Measurements from ENCODE around the gene CDCA4. TPM values are rescaled to one million over a fixed set of nuclear protein-coding genes. Genes with fewer than 3 reads are reported as not detected.

The CDCA4 gene
- total RNA-seq, 1 donor from 2014 or later, result 32.3 TPM

DNA sequence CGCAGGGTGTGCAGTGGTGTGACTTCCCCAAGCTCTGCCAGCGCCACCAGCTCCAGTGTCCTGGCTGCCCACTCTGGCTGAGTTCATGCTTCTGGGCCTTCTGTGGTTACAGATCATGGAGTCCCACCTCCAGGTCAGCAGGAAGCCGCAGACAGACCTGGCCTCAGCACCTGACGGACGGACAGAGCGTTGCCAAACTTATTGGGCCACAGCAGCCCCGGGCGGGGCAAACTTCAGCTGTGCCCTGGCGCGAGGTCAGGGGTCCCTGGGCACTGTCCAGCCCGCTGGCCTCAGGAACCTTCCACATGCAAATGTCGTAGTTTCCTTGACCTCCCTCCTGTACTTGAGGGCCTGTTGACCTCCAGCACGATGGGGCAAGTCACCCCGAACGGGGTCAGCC is 33.1 kb upstream of the CDCA4 start:
- peaks cover 31% of the 10 kb centered on the region for H3K27me3 Mint-ChIP-seq (ENCODE audit: low read depth)

DNA sequence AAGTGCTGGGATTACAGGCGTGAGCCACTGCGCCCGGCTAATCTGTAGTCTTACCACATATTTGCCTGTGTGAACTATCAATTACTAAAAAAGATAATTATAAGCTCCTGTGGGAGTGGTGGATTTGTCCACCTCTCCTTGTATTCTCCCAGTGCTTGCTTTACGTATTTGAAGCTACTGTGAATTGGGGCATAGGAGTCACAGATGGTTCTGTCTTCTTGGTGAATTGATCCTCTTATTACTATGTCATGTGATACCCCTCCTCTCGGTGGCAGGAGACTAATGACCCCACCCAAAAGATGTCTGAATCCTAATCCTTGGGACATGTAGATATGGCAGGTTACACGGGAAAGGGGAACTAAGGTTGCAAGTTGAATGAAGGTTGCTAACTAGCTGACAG is 32.5 kb upstream of the CDCA4 start:
- peaks cover 11% of the 10 kb centered on the region for H3K4me1 Mint-ChIP-seq
- TF ChIP-seq, protein P1, sequence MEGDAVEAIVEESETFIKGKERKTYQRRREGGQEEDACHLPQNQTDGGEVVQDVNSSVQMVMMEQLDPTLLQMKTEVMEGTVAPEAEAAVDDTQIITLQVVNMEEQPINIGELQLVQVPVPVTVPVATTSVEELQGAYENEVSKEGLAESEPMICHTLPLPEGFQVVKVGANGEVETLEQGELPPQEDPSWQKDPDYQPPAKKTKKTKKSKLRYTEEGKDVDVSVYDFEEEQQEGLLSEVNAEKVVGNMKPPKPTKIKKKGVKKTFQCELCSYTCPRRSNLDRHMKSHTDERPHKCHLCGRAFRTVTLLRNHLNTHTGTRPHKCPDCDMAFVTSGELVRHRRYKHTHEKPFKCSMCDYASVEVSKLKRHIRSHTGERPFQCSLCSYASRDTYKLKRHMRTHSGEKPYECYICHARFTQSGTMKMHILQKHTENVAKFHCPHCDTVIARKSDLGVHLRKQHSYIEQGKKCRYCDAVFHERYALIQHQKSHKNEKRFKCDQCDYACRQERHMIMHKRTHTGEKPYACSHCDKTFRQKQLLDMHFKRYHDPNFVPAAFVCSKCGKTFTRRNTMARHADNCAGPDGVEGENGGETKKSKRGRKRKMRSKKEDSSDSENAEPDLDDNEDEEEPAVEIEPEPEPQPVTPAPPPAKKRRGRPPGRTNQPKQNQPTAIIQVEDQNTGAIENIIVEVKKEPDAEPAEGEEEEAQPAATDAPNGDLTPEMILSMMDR (IDR thresholded peaks at IDR 0.05; ENCODE audit: unreplicated experiment), result no peak
- no peaks in the 10 kb centered on the region for H3K36me3 Mint-ChIP-seq

More for the DNA sequence above, 33.1 kb upstream of the CDCA4 start:
- H3K4me3 Mint-ChIP-seq, result no peak overlapping the region
- peaks cover 6% of the 10 kb centered on the region for H3K9me3 Mint-ChIP-seq
- H3K27ac Mint-ChIP-seq, result no peak overlapping the region
- H3K36me3 Mint-ChIP-seq, result no peaks in the 10 kb centered on the region
- H3K4me1 Mint-ChIP-seq, result peaks cover 11% of the 10 kb centered on the region
- TF ChIP-seq, protein P1 (IDR thresholded peaks at IDR 0.05; ENCODE audit: unreplicated experiment), result no peak
- DNase-seq (ENCODE audit: low spot score in 2 of 2, unreplicated experiment in 2 of 2), result no peak

DNA sequence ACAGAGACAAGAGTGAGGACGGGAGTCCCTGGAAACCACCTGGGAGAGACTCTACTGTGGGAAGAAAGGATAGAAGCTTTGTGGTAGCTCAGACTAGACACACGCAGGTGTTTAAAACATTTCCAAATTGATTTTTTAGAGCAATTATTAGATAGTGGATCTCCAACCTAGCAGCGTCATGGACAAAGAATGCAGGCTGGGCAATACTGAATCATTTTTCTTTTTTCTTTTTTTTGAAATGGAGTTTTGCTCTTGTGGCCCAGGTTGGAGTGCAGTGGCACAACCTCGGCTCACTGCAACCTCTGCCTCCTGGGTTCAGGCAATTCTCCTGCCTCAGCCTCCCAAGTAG is 31.2 kb upstream of the CDCA4 start:
- Mint-ChIP-seq H3K27ac (peak overlapping the region; percentile 39), H3K9me3 (peaks cover 6% of the 10 kb centered on the region), H3K4me3 (no peak overlapping the region), H3K4me1 (peaks cover 9% of the 10 kb centered on the region), H3K36me3 (no peaks in the 10 kb centered on the region), H3K27me3 (ENCODE audit: low read depth) (peaks cover 31% of the 10 kb centered on the region)
- no peak for DNase-seq (ENCODE audit: low spot score in 2 of 2, unreplicated experiment in 2 of 2)
- TF ChIP-seq, protein P1 (IDR thresholded peaks at IDR 0.05; ENCODE audit: unreplicated experiment), result no peak

More for the DNA sequence above, 32.5 kb upstream of the CDCA4 start:
- Mint-ChIP-seq H3K27me3 (ENCODE audit: low read depth) (peaks cover 31% of the 10 kb centered on the region), H3K4me3 (no peak overlapping the region), H3K27ac (no peak overlapping the region), H3K9me3 (peaks cover 6% of the 10 kb centered on the region)
- DNase-seq (ENCODE audit: low spot score in 2 of 2, unreplicated experiment in 2 of 2), result no peak

DNA sequence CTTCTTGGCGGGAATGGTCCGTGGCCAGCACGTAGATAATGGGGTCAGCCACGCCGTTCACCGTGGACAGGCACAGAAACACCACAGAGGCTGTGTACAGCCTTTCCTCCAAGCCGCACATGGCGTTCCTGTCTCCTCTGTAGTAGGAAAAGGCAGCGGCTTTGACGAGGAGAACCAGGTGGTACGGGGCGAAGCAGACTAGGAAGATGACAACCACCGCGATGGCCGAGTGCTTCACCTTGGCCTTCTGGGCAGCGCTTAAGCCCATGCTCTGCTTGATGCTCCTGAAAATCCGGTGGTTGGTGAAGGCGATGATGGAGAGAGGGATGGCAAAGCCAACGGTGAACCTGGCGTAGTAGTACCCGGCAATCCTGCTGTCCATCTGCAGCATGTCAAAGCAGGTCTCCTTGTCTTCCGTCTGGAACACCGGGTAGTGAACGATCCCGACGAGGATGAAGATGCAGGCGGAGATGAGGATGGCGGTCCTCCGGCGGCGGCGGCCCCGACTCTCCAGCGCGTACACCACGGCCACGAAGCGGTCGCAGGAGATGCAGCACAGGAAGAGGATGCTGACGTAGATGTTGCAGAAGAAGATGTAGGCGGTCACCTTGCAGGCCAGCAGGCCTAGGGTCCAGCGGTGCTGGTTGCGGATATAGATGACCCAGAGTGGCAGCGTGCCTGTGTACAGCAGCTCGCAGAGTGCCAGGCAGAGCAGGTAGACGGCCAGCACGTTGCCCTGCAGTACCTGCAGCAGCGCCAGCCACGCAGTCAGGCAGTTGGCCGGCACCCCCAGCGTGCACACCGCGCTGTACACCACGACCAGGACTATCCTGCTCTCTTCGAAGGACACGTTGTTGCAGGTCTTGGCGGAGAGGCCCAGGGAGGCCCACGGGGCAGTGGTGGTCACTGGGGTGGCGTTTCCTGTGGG is 30.6 kb upstream of the CDCA4 start:
- Mint-ChIP-seq H3K9me3 (peaks cover 6% of the 10 kb centered on the region), H3K27me3 (ENCODE audit: low read depth) (peaks cover 24% of the 10 kb centered on the region), H3K27ac (no peak overlapping the region), H3K4me3 (no peak overlapping the region), H3K36me3 (no peaks in the 10 kb centered on the region), H3K4me1 (peaks cover 5% of the 10 kb centered on the region)
- no peak for DNase-seq (ENCODE audit: low spot score in 2 of 2, unreplicated experiment in 2 of 2)
- TF ChIP-seq, protein P1 (IDR thresholded peaks at IDR 0.05; ENCODE audit: unreplicated experiment), result no peak

DNA sequence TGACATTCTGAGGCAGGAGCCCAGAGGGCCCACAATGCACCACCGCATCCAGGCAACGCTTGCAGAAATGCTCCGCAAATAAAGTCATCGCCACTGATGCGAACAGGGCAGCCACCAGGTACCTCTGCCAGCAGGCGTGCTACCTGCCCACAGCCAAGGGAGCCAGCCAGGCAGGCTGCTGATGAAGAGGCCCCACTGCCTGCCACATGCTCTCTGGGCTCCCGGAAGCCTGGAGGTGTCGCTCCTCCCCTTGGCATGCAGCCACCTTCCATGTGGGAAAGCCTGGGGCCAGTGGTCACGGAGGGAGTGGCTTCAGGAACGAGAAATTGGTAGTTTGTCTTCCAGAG is 29.6 kb upstream of the CDCA4 start:
- TF ChIP-seq, protein P1 (IDR thresholded peaks at IDR 0.05; ENCODE audit: unreplicated experiment), result no peak
- Mint-ChIP-seq H3K27me3 (ENCODE audit: low read depth) (peaks cover 19% of the 10 kb centered on the region), H3K27ac (no peak overlapping the region), H3K9me3 (peaks cover 6% of the 10 kb centered on the region), H3K4me3 (no peak overlapping the region), H3K4me1 (peaks cover 8% of the 10 kb centered on the region), H3K36me3 (no peaks in the 10 kb centered on the region)
- DNase-seq (ENCODE audit: low spot score in 2 of 2, unreplicated experiment in 2 of 2), result peak in 1 of 2 experiments; percentile 63
